Ascending aorta (tissue), 2 donors: Measurements from ENCODE around the gene CDK14. TPM values are rescaled to one million over a fixed set of nuclear protein-coding genes. Genes with fewer than 3 reads are reported as not detected.

ENCODE experiments used
- DNase-seq, 2 donors: peaks; one replicate each; pipeline ENCODE4 v3.0.0-alpha.2; 2019; ENCODE audit warnings: low spot score in 2 of 2
- H3K27ac ChIP-seq, 2 donors: fragments of 200-600 bp; sonication (generic); one replicate each; pipeline ENCODE4 v1.5.1; 2016 to 2017; ENCODE audit warnings: mild to moderate bottlenecking in 1 of 2
- H3K27me3 ChIP-seq: fragments of 200-600 bp; sonication (generic); one replicate; pipeline ENCODE4 v1.5.1; 2017
- H3K36me3 ChIP-seq, 2 donors: fragments of 200-600 bp; sonication (generic); one replicate each; pipeline ENCODE4 v1.5.1; 2016
- H3K4me1 ChIP-seq, 2 donors: fragments of 200-600 bp; sonication (generic); one replicate each; pipeline ENCODE4 v1.5.1; 2016 to 2017; ENCODE audit warnings: mild to moderate bottlenecking in 1 of 2
- H3K4me3 ChIP-seq, 2 donors: fragments of 200-600 bp; sonication (generic); one replicate each; pipeline ENCODE4 v1.5.1; 2016 to 2017; ENCODE audit warnings: mild to moderate bottlenecking in 1 of 2
- H3K9me3 ChIP-seq, 2 donors: fragments of 200-600 bp; sonication (generic); one replicate each; pipeline ENCODE4 v1.5.1; 2016
- intact Hi-C: fragments of 100-400 bp; cut with DNase I; formaldehyde crosslinking; loops from one replicate; pipeline ENCODE4 v1.15.1; 2023
- total RNA-seq: library from RNA; depleted of rRNA; stranded (reverse); fragments of >200 nt; gene quantifications from one replicate; pipeline ENCODE4 v1.1.0, GENCODE V29; 2016
- TF ChIP-seq, protein P1 (sequence below), 3 experiments: fragments of 200-600 bp in 2 of 3; fragments of 450-650 bp in 1 of 3; sonication (generic) in 2 of 3; IDR thresholded peaks; one replicate each; pipeline ENCODE4 v1.5.1; 2016 to 2019; ENCODE audit warnings: antibody characterized with exemption in 3 of 3, mild to moderate bottlenecking in 1 of 3, moderate library complexity in 1 of 3

CDK14 gene
- total RNA-seq, 1 donor from 2014 or later: 5.1 TPM

- intact Hi-C loops: no loop called here
- H3K4me3 ChIP-seq: no peak overlapping the region
- no peaks in the 10 kb centered on the region for H3K9me3 ChIP-seq
- H3K36me3 ChIP-seq: no peaks in the 10 kb centered on the region
- no peak overlapping the region for H3K27ac ChIP-seq
- TF ChIP-seq, protein P1, sequence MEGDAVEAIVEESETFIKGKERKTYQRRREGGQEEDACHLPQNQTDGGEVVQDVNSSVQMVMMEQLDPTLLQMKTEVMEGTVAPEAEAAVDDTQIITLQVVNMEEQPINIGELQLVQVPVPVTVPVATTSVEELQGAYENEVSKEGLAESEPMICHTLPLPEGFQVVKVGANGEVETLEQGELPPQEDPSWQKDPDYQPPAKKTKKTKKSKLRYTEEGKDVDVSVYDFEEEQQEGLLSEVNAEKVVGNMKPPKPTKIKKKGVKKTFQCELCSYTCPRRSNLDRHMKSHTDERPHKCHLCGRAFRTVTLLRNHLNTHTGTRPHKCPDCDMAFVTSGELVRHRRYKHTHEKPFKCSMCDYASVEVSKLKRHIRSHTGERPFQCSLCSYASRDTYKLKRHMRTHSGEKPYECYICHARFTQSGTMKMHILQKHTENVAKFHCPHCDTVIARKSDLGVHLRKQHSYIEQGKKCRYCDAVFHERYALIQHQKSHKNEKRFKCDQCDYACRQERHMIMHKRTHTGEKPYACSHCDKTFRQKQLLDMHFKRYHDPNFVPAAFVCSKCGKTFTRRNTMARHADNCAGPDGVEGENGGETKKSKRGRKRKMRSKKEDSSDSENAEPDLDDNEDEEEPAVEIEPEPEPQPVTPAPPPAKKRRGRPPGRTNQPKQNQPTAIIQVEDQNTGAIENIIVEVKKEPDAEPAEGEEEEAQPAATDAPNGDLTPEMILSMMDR (IDR thresholded peaks at IDR 0.05): no peak
- H3K27me3 ChIP-seq: no peaks in the 10 kb centered on the region
- DNase-seq: no peak
- no peaks in the 10 kb centered on the region for H3K4me1 ChIP-seq
These were observed 424.7 kb downstream of the CDK14 start for GRCh38 chr7:91020636-91021385.

- no peak overlapping the region for H3K4me3 ChIP-seq
- no peak for DNase-seq
- intact Hi-C loops: no loop called here
- no peaks in the 10 kb centered on the region for H3K4me1 ChIP-seq
- H3K36me3 ChIP-seq: no peaks in the 10 kb centered on the region
- H3K27me3 ChIP-seq: no peaks in the 10 kb centered on the region
- H3K27ac ChIP-seq: no peak overlapping the region
- TF ChIP-seq, protein P1 (IDR thresholded peaks at IDR 0.05): no peak
- H3K9me3 ChIP-seq: no peaks in the 10 kb centered on the region
These were observed 425.8 kb downstream of the CDK14 start for GRCh38 chr7:91021956-91022355.

GRCh38 chr7:91025906-91026390 lies 429.8 kb downstream of the CDK14 start:
- H3K4me3 ChIP-seq: no peak overlapping the region
- no peaks in the 10 kb centered on the region for H3K36me3 ChIP-seq
- no peaks in the 10 kb centered on the region for H3K4me1 ChIP-seq
- H3K9me3 ChIP-seq: no peaks in the 10 kb centered on the region
- no peak for DNase-seq
- H3K27ac ChIP-seq: no peak overlapping the region
- intact Hi-C loops: no loop called here
- TF ChIP-seq, protein P1 (IDR thresholded peaks at IDR 0.05): no peak
- no peaks in the 10 kb centered on the region for H3K27me3 ChIP-seq

DNA sequence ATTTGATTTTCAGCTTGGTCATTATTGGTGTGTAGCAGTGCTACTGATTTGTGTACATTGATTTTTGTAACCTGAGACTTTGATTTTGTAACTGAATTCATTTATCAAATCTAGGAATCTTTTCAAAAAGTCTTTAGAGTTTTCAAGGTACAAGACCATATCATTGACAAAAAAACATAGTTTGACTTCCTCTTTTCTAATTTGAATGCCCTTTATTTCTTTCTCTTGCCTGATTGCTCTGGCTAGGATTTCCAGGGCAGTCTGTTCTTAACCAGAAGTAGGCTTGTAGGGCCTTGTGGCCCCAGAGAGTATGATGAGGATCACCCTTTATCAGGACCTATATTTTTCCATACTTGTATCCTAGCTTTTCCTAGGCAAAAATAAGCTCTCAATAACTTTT lies 433.6 kb downstream of the CDK14 start:
- Histone ChIP-seq H3K27me3 (no peaks in the 10 kb centered on the region), H3K36me3 (no peaks in the 10 kb centered on the region), H3K4me3 (no peak overlapping the region), H3K9me3 (no peaks in the 10 kb centered on the region), H3K4me1 (no peaks in the 10 kb centered on the region), H3K27ac (no peak overlapping the region)
- TF ChIP-seq, protein P1 (IDR thresholded peaks at IDR 0.05): no peak
- intact Hi-C loops: loop anchor here (10.0 kb wide), 1 partner anchor 475 kb away; no protein-coding TSS in a partner anchor
- no peak for DNase-seq

DNA sequence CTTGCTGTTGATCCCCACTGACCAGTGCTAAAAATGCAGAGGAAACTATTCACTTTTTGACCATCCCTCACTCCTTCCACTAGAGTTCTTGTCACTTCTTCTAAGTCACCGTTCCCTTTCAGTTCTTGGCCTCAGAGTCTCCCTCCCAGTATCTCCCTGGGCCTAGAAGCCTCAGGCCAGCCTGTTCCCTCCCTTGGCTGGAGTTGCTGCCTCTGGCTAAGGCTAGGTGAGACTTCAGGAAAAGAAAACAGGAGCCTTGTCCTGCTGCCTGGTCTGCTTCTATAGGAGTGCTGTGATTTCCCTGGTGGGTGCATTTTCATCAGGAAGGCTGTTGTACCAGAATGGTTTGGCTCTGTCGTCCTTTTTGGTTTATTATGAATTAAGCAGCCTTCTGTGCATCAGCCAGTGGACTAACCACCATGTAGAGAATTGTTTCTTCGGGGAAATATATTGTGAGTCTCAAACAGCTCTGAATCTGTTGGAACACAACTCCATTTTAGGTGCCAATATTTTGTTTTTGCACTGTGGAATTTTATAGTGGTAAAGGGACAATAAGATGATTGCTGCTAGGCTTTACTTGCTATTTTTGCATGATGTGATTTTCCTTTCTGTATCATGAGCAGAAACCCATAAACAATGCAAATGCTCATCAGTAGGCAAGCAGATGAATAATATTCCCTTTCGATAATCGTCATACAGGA lies 434.7 kb downstream of the CDK14 start:
- Histone ChIP-seq H3K36me3 (no peaks in the 10 kb centered on the region), H3K27ac (no peak overlapping the region), H3K9me3 (no peaks in the 10 kb centered on the region), H3K27me3 (no peaks in the 10 kb centered on the region), H3K4me1 (no peaks in the 10 kb centered on the region), H3K4me3 (no peak overlapping the region)
- TF ChIP-seq, protein P1 (IDR thresholded peaks at IDR 0.05): no peak
- intact Hi-C loops: loop anchor here (10.0 kb wide), 1 partner anchor 476 kb away; no protein-coding TSS in a partner anchor
- DNase-seq: no peak
